Right lobe of liver (tissue), 4 donors: ENCODE data around the gene RAB32.

ENCODE experiments used
- CTCF ChIP-seq, 4 donors: fragments of 200-600 bp in 3 of 4; fragments of 450-650 bp in 1 of 4; IDR thresholded peaks; one replicate each; pipeline versions ENCODE4 v1.5.1 to v1.8.0; 2016 to 2022; ENCODE audit warnings: antibody characterized with exemption in 4 of 4, mild to moderate bottlenecking in 2 of 4
- POLR2A ChIP-seq: fragments of 450-650 bp; IDR thresholded peaks from one replicate; pipeline ENCODE4 v1.6.1; 2017; ENCODE audit warnings: antibody characterized with exemption, mild to moderate bottlenecking
- donor health status: DM: no; HTN: no; CAD: no.
- donor health status: DM: no; HTN: no; CAD: no.
- donor health status: DM: no; HTN: yes; CAD: no.

DNA sequence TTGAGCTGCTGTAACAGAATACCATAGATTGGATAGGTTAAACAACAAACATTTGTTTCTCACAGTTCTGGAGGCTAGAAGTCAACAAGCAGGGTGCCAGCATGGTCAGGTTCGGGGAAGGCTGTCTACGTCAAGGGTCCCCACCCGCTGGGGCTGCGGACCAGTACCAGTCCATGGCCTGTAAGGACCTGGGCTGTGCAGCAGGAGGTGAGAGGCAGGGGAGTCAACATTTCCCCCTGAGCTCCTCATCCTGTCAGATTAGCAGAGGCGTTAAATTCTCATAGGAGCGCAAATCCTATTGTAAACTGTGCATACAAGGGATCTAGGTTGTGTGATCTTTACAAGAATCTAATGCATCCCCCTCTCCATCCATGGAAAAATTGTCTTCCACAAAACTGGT is 58.9 kb downstream of the RAB32 start:
- TF ChIP-seq CTCF (IDR thresholded peaks at IDR 0.05) (no peak), POLR2A (no peak)
